HepG2 (cell line): Measurements from ENCODE around the gene PTGDS. TPM values are rescaled to one million over a fixed set of nuclear protein-coding genes. Genes with fewer than 3 reads are reported as not detected.

Experiments used
- AKAP8 ChIP-seq: sonication (generic); formaldehyde crosslinking; IDR thresholded peaks from 2 replicates; pipeline ENCODE4 v1.5.1; 2020; ENCODE audit warnings: mild to moderate bottlenecking, missing genetic modification reagents
- KDM2A ChIP-seq: sonication (generic); formaldehyde crosslinking; IDR thresholded peaks from 2 replicates; pipeline ENCODE4 v1.4.0; 2020; ENCODE audit warnings: low read depth, missing genetic modification reagents, borderline replicate concordance
- MAZ ChIP-seq, 2 experiments: sonication (generic) in 1 of 2; formaldehyde crosslinking in 1 of 2; IDR thresholded peaks; 2 replicates each; pipeline versions ENCODE4 v1.5.0 to v1.6.1; 2012 to 2020; ENCODE audit warnings: low read depth in 2 of 2, mild to moderate bottlenecking in 2 of 2, borderline replicate concordance in 1 of 2, improper control_type of control experiment in 1 of 2, low read length in 1 of 2, missing genetic modification reagents in 1 of 2, moderate library complexity in 1 of 2
- MEIS2 ChIP-seq: sonication (generic); formaldehyde crosslinking; IDR thresholded peaks from 2 replicates; pipeline ENCODE4 v1.9.0; 2021; ENCODE audit warnings: mild to moderate bottlenecking, missing genetic modification reagents
- MYC ChIP-seq: sonication (generic); formaldehyde crosslinking; IDR thresholded peaks from 2 replicates; pipeline ENCODE4 v1.9.0; 2021; ENCODE audit warnings: missing genetic modification reagents, borderline replicate concordance
- PATZ1 ChIP-seq: sonication (generic); formaldehyde crosslinking; IDR thresholded peaks from 2 replicates; pipeline ENCODE4 v1.4.0; 2020; ENCODE audit warnings: missing genetic modification reagents
- SOX6 ChIP-seq, 2 experiments: fragments of 450-650 bp in 1 of 2; sonication (generic) in 1 of 2; formaldehyde crosslinking in 1 of 2; IDR thresholded peaks; 2 replicates each; pipeline versions ENCODE4 v1.4.0 to v1.6.1; 2017 to 2020; ENCODE audit warnings: antibody characterized with exemption in 1 of 2, mild to moderate bottlenecking in 1 of 2, missing genetic modification reagents in 1 of 2
- ZNF501 ChIP-seq: sonication (generic); formaldehyde crosslinking; IDR thresholded peaks from 2 replicates; pipeline ENCODE4 v1.5.1; 2020; ENCODE audit warnings: mild to moderate bottlenecking, moderate library complexity, missing genetic modification reagents
- ZNF687 ChIP-seq: sonication (generic); formaldehyde crosslinking; IDR thresholded peaks from 2 replicates; pipeline ENCODE4 v1.5.1; 2020; ENCODE audit warnings: mild to moderate bottlenecking, missing genetic modification reagents, moderate library complexity
- polyA plus RNA-seq, 8 experiments: library from polyadenylated mRNA; depleted of rRNA in 3 of 8; stranded (reverse) in 7 of 8; unstranded in 1 of 8; fragments of >200 nt; fragmentation: Illumina TruSeq in 4 of 8; extraction: Trizol in 4 of 8; gene quantifications; 2 replicates each; pipeline versions ENCODE4 v1.2.1 to v1.2.3, GENCODE V29; 2011 to 2016; ENCODE audit warnings: low read depth in 4 of 8, missing spikeins in 1 of 8, mixed read lengths in 1 of 8; ENCODE audit not compliant: insufficient read depth in 1 of 8
- total RNA-seq, 5 experiments: library from RNA; depleted of rRNA; stranded (reverse); fragments of >200 nt; fragmentation: Illumina TruSeq; extraction: Trizol; gene quantifications; 2 replicates each; pipeline ENCODE4 v1.2.3, GENCODE V29; 2016; ENCODE audit warnings: low read depth in 1 of 5
- TF ChIP-seq, protein P1 (sequence below), 2 experiments: fragments of 450-650 bp in 1 of 2; sonication (generic) in 1 of 2; formaldehyde crosslinking in 1 of 2; IDR thresholded peaks; 2 replicates each; pipeline versions ENCODE4 v1.6.1 to v1.8.0; 2016 to 2022; ENCODE audit warnings: antibody characterized with exemption in 1 of 2, mild to moderate bottlenecking in 1 of 2, missing genetic modification reagents in 1 of 2

Gene PTGDS
- total and polyA plus RNA-seq, 2 of the 13 experiments (the other 11 are each of a cell fraction or from before 2014, with no cell fraction given): 0.33 to 0.50 TPM

GRCh38 chr9:137029058-137029936 is 52.0 kb downstream of the PTGDS start (continued):
- TF ChIP-seq, protein P1, sequence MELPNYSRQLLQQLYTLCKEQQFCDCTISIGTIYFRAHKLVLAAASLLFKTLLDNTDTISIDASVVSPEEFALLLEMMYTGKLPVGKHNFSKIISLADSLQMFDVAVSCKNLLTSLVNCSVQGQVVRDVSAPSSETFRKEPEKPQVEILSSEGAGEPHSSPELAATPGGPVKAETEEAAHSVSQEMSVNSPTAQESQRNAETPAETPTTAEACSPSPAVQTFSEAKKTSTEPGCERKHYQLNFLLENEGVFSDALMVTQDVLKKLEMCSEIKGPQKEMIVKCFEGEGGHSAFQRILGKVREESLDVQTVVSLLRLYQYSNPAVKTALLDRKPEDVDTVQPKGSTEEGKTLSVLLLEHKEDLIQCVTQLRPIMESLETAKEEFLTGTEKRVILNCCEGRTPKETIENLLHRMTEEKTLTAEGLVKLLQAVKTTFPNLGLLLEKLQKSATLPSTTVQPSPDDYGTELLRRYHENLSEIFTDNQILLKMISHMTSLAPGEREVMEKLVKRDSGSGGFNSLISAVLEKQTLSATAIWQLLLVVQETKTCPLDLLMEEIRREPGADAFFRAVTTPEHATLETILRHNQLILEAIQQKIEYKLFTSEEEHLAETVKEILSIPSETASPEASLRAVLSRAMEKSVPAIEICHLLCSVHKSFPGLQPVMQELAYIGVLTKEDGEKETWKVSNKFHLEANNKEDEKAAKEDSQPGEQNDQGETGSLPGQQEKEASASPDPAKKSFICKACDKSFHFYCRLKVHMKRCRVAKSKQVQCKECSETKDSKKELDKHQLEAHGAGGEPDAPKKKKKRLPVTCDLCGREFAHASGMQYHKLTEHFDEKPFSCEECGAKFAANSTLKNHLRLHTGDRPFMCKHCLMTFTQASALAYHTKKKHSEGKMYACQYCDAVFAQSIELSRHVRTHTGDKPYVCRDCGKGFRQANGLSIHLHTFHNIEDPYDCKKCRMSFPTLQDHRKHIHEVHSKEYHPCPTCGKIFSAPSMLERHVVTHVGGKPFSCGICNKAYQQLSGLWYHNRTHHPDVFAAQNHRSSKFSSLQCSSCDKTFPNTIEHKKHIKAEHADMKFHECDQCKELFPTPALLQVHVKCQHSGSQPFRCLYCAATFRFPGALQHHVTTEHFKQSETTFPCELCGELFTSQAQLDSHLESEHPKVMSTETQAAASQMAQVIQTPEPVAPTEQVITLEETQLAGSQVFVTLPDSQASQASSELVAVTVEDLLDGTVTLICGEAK (IDR thresholded peaks at IDR 0.05): no peak
- TF ChIP-seq, protein P1 (CRISPR knock-in tag; IDR thresholded peaks at IDR 0.05): peak; percentile 11; the same call in 1 of the 2 replicates
- TF ChIP-seq PATZ1 (CRISPR knock-in tag) (peak; percentile 62), SOX6 (IDR thresholded peaks at IDR 0.05) (no peak), SOX6 (CRISPR knock-in tag; IDR thresholded peaks at IDR 0.05) (peak; percentile 42), ZNF687 (CRISPR knock-in tag) (peak; percentile 46; the same call in 1 of the 2 replicates), MEIS2 (CRISPR knock-in tag) (0 out of 2 replicates have a peak, but pooled peaks have one; percentile 18), MYC (CRISPR knock-in tag) (0 out of 2 replicates have a peak, but pooled peaks have one; percentile 20), MAZ (IDR thresholded peaks at IDR 0.05; ENCODE audit: borderline replicate concordance, low read depth, low read length) (no peak), MAZ (CRISPR knock-in tag; IDR thresholded peaks at IDR 0.05; ENCODE audit: low read depth) (0 out of 2 replicates have a peak, but pooled peaks have one; percentile 4), ZNF501 (CRISPR knock-in tag) (peak; percentile 57; the same call in 1 of the 2 replicates), KDM2A (peak; percentile 30; the same call in 1 of the 2 replicates), AKAP8 (CRISPR knock-in tag) (no peak)
